Endothelial cell of hepatic sinusoid (primary cell): ENCODE data around the gene CMPK2.
"Not testable (repeated sequence)": the region's sequence is repeated elsewhere in the genome, so short reads cannot be mapped to it uniquely, and the experiment has no call there.

Source experiments
- in situ Hi-C: cut with HindIII; loops from 2 replicates; pipeline ENCODE4 v1.10.0; 2017; ENCODE audit warnings: low sequenced_read_pairs

Gene CMPK2

GRCh38 chr2:6881046-6881445 is 15.3 kb upstream of the CMPK2 start:
- in situ Hi-C loops: no loop called here

GRCh38 chr2:6880200-6880733 is 14.6 kb upstream of the CMPK2 start:
- in situ Hi-C loops: no loop called here

- in situ Hi-C loops: no loop called here
Observed at GRCh38 chr2:6879011-6879410, 13.3 kb upstream of the CMPK2 start.

GRCh38 chr2:6878549-6878948 is 12.8 kb upstream of the CMPK2 start:
- in situ Hi-C loops: no loop called here

GRCh38 chr2:6877402-6878304 is 11.9 kb upstream of the CMPK2 start, which contains the start of gene RSAD2:
Gene RSAD2 (plus strand): TSS chr2:6877777. CDS start chr2:6877801, 24 bp downstream.
- in situ Hi-C loops: no loop called here

- in situ Hi-C loops: no loop called here
Observed at GRCh38 chr2:6876309-6876708, 10.6 kb upstream of the CMPK2 start.

- in situ Hi-C loops: no loop called here
Observed at GRCh38 chr2:6874032-6874431, 8.3 kb upstream of the CMPK2 start.

GRCh38 chr2:6872394-6872793 is 6.7 kb upstream of the CMPK2 start:
- in situ Hi-C loops: no loop called here

- in situ Hi-C loops: no loop called here
Observed at GRCh38 chr2:6866982-6867381, 1.3 kb upstream of the CMPK2 start.

- in situ Hi-C loops: no loop called here
Observed at GRCh38 chr2:6866275-6866671, 566 bp upstream of the CMPK2 start.

GRCh38 chr2:6864923-6865345 is 773 bp downstream of the CMPK2 start:
- in situ Hi-C loops: no loop called here

- in situ Hi-C loops: no loop called here
Observed at GRCh38 chr2:6864231-6864754, 1.4 kb downstream of the CMPK2 start.

- in situ Hi-C loops: no loop called here
Observed at GRCh38 chr2:6863792-6864191, 1.9 kb downstream of the CMPK2 start.

GRCh38 chr2:6860296-6860695 is 5.4 kb downstream of the CMPK2 start:
- in situ Hi-C loops: no loop called here

GRCh38 chr2:6858466-6859027 is 7.2 kb downstream of the CMPK2 start:
- in situ Hi-C loops: not testable (repeated sequence)

GRCh38 chr2:6856548-6856920 is 9.2 kb downstream of the CMPK2 start:
- in situ Hi-C loops: no loop called here

- in situ Hi-C loops: no loop called here
Observed at GRCh38 chr2:6855860-6856547, 9.7 kb downstream of the CMPK2 start.

GRCh38 chr2:6854416-6854815 is 11.3 kb downstream of the CMPK2 start:
- in situ Hi-C loops: no loop called here

- in situ Hi-C loops: no loop called here
Observed at GRCh38 chr2:6852195-6852594, 13.5 kb downstream of the CMPK2 start.

GRCh38 chr2:6846967-6847681 is 18.6 kb downstream of the CMPK2 start:
- in situ Hi-C loops: no loop called here

- in situ Hi-C loops: no loop called here
Observed at GRCh38 chr2:6846540-6846939, 19.2 kb downstream of the CMPK2 start.
